GM20000 (cell line): Measurements from ENCODE around the gene SYK.

Source experiments
- DNase-seq: peaks from one replicate; pipeline ENCODE4 v3.0.0; 2012; ENCODE audit warnings: low spot score
- CTCF ChIP-seq: IDR thresholded peaks from 2 replicates; pipeline ENCODE4 v1.5.1; 2012; ENCODE audit warnings: mild to moderate bottlenecking, control low read depth; ENCODE audit errors: extremely low read depth, missing control alignments

SYK gene

GRCh38 chr9:90906316-90907055 is 104.9 kb downstream of the SYK start:
- no peak for TF ChIP-seq CTCF
- no peak for DNase-seq

DNA sequence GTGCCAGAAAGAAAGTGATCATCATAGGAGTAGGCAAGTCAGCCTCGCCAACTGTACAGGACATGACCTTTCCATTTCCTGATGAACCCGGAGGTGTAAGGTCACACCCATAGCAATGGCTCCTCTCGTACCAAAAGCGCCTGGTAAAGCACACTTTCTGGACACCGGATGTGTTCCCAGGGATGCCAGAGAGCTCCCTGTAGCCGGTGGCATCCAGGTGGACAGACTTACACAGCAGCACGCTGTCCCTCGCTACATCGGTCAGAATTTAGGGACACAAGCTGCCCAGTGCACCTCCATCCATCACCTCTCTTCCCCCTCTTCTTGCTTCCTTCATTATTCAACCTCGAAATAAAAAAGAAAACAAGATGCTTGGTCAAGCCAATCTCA is 105.4 kb downstream of the SYK start:
- no peak for DNase-seq
- no peak for TF ChIP-seq CTCF

DNA sequence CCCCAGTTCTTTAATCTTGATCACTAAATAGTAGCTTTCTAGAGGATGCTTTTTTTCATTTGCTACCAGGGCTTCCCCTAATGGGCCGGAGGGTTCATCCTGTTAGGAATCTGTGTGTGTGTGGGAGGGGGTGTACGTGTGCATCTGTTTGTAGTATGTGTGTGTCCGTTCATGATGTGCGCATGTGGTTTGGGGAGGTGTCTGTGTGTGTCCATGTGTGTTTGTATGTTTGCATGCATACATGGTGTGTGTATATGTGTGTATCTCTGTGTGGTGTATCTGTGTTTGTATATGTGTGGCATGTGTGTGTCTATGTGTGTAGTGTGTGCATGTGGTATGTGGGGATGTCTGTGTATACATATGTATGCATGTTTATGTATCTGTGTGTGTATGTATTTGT is 106.2 kb downstream of the SYK start:
- no peak for TF ChIP-seq CTCF

DNA sequence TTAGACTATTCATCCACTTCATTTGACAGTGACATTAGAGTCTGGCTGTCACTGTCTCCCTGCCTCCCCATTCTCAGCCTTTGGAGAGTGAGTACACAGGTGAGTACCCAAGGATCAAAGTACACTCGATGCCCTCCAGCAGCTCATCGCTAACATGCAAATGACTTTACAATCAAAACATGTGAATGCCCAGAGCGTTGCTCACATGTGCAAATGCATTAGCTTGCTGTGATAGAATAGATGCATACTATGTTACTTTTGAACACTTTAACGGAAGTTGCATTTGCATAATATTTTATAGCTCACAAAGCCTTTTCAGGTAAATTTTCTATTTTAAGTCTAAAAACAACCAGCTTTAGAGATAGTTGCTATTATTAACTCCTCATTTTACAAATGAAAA is 107.6 kb downstream of the SYK start:
- TF ChIP-seq CTCF, result no peak
- no peak for DNase-seq

More for the DNA sequence above, 106.2 kb downstream of the SYK start:
- no peak for DNase-seq

- no peak for DNase-seq
- no peak for TF ChIP-seq CTCF
Measured at GRCh38 chr9:90909747-90910283, 108.2 kb downstream of the SYK start.

DNA sequence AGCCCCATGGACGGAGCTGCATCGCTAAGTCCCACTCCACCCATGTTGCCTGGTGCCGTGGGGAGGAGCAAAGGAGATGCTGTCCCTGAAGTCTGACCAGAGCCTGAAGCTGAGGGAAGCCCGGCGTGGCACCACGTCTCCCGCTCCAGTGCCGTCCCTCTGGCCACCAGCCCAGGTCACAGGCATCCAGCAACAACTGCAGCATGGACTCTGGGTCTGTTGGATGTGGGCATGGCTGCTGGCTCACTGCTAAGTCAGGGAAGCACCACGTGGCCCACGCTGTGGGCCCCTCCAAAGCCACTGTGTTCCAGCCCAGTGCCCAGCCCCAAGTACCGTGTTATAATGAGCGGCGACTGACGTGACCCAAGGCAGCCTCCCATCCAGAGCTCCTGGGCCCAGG is 112.6 kb downstream of the SYK start:
- no peak for TF ChIP-seq CTCF
- no peak for DNase-seq

GRCh38 chr9:90914868-90915483 is 113.4 kb downstream of the SYK start:
- peak; percentile 50 for TF ChIP-seq CTCF
- peak; percentile 83 for DNase-seq
